ENCODE measurements around the gene FAM81A.
"Not testable (repeated sequence)": the region's sequence is repeated elsewhere in the genome, so short reads cannot be mapped to it uniquely, and the experiment has no call there.

The FAM81A gene

GRCh38 chr15:59492389-59493377 is 54.7 kb downstream of the FAM81A start:
- H3K4me1 Mint-ChIP-seq, result peaks cover 6% of the 10 kb centered on the region
- DNase-seq (ENCODE audit: low spot score in 2 of 2), result peak; percentile 26 to 65
- no peaks in the 10 kb centered on the region for H3K36me3 Mint-ChIP-seq
- H3K4me3 Mint-ChIP-seq, result no peak overlapping the region
- no peaks in the 10 kb centered on the region for H3K9me3 Mint-ChIP-seq
- ATAC-seq, result peak; percentile 72
- no peak overlapping the region for H3K27ac Mint-ChIP-seq

DNA sequence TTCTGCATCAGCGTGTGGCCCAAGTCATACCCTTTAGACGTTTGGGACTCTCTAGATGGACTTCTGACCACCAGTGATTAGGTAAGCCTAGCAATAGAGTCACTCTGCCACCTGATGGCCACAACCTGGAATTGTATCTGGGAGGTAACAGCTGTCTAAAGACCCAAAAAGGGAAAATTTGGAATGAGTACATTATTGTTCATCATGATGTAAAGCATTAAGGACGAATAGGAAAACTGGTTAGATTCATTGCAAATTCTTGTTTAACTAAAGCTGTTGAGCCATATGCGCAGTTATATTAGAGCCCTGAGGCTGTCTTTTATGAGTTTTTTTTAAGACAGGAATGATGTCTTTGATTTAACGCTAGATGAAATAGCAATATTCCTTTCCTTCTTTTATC is 63.6 kb downstream of the FAM81A start:
- H3K4me1 Mint-ChIP-seq, result no peaks in the 10 kb centered on the region
- no peak for ATAC-seq

DNA sequence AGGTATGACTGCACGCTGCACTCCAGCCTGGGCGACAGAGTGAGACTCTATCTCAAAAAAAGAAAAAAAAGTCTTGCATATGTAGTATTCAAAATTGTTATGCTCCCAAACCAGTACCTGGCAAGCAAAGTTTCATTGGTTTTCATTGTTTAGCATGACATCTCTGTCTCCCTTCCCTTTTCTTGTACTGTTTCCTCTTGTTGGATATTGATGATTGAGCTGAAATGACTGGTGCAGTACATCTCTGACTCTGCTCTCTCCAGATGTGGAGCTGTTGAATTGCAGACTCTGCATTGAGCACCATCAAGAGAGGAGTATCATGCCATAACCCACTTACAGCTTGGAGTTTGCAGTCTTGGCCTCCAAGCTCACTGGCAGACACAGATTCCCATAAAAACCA is 77.2 kb downstream of the FAM81A start:
- H3K36me3 Mint-ChIP-seq, result no peaks in the 10 kb centered on the region
- no peaks in the 10 kb centered on the region for H3K9me3 Mint-ChIP-seq
- H3K4me3 Mint-ChIP-seq, result no peak overlapping the region
- ATAC-seq, result no peak
- peak in 1 of 2 donors; percentile 7 for DNase-seq (ENCODE audit: low spot score in 2 of 2)
- H3K27ac Mint-ChIP-seq, result no peak overlapping the region
- H3K4me1 Mint-ChIP-seq, result no peaks in the 10 kb centered on the region

More for the DNA sequence above, 63.6 kb downstream of the FAM81A start:
- DNase-seq (ENCODE audit: low spot score in 2 of 2), result no peak
- Mint-ChIP-seq H3K4me3 (no peak overlapping the region), H3K9me3 (no peaks in the 10 kb centered on the region), H3K27ac (no peak overlapping the region), H3K36me3 (no peaks in the 10 kb centered on the region)

GRCh38 chr15:59516655-59517461 is 78.9 kb downstream of the FAM81A start:
- ATAC-seq (no peak), DNase-seq (ENCODE audit: low spot score in 2 of 2) (no peak)
- no peaks in the 10 kb centered on the region for H3K36me3 Mint-ChIP-seq
- no peak overlapping the region for H3K4me3 Mint-ChIP-seq
- H3K9me3 Mint-ChIP-seq, result no peaks in the 10 kb centered on the region
- H3K4me1 Mint-ChIP-seq, result no peaks in the 10 kb centered on the region
- H3K27ac Mint-ChIP-seq, result no peak overlapping the region

GRCh38 chr15:59519329-59519728 is 81.3 kb downstream of the FAM81A start:
- Mint-ChIP-seq H3K27ac (no peak overlapping the region), H3K4me1 (peaks cover 17% of the 10 kb centered on the region), H3K36me3 (no peaks in the 10 kb centered on the region), H3K4me3 (no peak overlapping the region), H3K9me3 (no peaks in the 10 kb centered on the region)
- ATAC-seq (no peak), DNase-seq (ENCODE audit: low spot score in 2 of 2) (no peak)

DNA sequence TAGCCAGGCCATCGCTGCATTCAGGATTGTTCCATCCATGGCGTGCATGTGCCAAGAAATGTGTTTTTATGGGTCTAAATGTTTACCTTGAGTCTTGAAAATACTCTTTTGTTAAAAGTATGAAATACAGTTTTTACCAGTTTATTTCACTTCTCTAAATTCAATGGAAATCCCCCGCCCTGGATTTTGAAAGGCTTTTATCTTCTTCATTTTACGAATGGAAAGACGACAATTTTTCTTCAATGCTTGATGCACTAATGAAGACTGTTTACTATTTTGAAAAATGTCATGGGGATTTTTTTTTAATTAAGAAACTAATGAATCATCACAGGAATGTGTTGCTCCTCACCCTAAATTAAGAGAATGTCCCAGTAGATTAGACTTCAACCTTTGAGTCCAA is 83.5 kb downstream of the FAM81A start:
- no peak for ATAC-seq
- DNase-seq (ENCODE audit: low spot score in 2 of 2), result no peak
- peaks cover 22% of the 10 kb centered on the region for H3K4me1 Mint-ChIP-seq
- H3K9me3 Mint-ChIP-seq, result no peaks in the 10 kb centered on the region
- H3K4me3 Mint-ChIP-seq, result no peak overlapping the region
- no peaks in the 10 kb centered on the region for H3K36me3 Mint-ChIP-seq
- H3K27ac Mint-ChIP-seq, result no peak overlapping the region

- Mint-ChIP-seq H3K4me3 (no peak overlapping the region), H3K27ac (no peak overlapping the region), H3K36me3 (no peaks in the 10 kb centered on the region), H3K4me1 (peaks cover 22% of the 10 kb centered on the region), H3K9me3 (no peaks in the 10 kb centered on the region)
- no peak for ATAC-seq
- no peak for DNase-seq (ENCODE audit: low spot score in 2 of 2)
Measured at GRCh38 chr15:59522988-59523461, 85.0 kb downstream of the FAM81A start.

DNA sequence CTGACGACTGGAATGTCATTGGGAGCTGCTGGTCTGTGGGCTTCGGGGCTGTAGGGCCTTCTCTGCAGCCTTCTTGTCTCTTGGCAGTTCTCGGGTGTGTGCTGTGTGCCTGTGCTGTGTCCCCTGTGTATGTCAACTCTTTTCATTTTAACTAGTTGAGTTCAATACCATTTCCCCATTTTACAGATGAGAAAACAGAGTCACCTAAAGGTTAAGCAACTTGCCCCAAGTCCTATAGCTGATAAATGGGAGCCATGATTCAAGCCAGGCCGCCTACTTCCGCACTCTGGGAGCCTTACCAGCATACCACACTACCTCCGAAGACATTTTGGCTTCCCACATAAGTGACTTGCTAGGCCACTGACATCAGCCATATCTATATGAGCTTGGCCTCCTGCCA is 85.7 kb downstream of the FAM81A start:
- no peak for ATAC-seq
- no peaks in the 10 kb centered on the region for H3K9me3 Mint-ChIP-seq
- no peaks in the 10 kb centered on the region for H3K36me3 Mint-ChIP-seq
- H3K4me3 Mint-ChIP-seq, result no peak overlapping the region
- no peak overlapping the region for H3K27ac Mint-ChIP-seq
- DNase-seq (ENCODE audit: low spot score in 2 of 2), result no peak
- peaks cover 22% of the 10 kb centered on the region for H3K4me1 Mint-ChIP-seq

DNA sequence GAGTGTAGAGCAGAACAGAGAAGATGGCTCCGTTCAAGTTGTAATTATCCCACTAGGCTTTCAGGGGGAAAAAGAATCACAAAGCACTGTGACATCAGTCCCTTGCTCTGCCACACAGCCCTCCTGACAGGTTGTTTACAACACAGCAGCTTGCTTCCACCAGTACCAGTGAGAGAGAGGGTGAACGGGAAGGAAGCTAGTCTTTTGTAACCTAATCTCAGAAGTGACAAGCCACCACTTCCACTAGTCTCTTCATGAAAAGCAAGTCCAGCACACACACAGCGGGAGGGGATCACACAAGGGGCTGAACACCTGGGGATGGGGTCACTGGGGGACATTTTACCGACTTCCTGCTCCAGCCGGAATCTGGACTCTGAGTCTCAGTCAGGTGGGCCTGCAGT is 86.3 kb downstream of the FAM81A start:
- Mint-ChIP-seq H3K9me3 (no peaks in the 10 kb centered on the region), H3K4me1 (peaks cover 22% of the 10 kb centered on the region), H3K4me3 (no peak overlapping the region), H3K36me3 (no peaks in the 10 kb centered on the region), H3K27ac (no peak overlapping the region)
- ATAC-seq (no peak), DNase-seq (ENCODE audit: low spot score in 2 of 2) (no peak)

GRCh38 chr15:59526466-59526865 is 88.5 kb downstream of the FAM81A start:
- DNase-seq (ENCODE audit: low spot score in 2 of 2); H3K9me3 Mint-ChIP-seq; ATAC-seq; H3K36me3 Mint-ChIP-seq; H3K27ac Mint-ChIP-seq; H3K4me3 Mint-ChIP-seq: not testable (repeated sequence)
- H3K4me1 Mint-ChIP-seq, result peaks cover 22% of the 10 kb centered on the region

GRCh38 chr15:59528429-59528828 is 90.4 kb downstream of the FAM81A start:
- Mint-ChIP-seq H3K4me1 (peaks cover 14% of the 10 kb centered on the region), H3K36me3 (no peaks in the 10 kb centered on the region), H3K9me3 (no peaks in the 10 kb centered on the region), H3K4me3 (no peak overlapping the region), H3K27ac (no peak overlapping the region)
- DNase-seq (ENCODE audit: low spot score in 2 of 2) (no peak), ATAC-seq (no peak)

DNA sequence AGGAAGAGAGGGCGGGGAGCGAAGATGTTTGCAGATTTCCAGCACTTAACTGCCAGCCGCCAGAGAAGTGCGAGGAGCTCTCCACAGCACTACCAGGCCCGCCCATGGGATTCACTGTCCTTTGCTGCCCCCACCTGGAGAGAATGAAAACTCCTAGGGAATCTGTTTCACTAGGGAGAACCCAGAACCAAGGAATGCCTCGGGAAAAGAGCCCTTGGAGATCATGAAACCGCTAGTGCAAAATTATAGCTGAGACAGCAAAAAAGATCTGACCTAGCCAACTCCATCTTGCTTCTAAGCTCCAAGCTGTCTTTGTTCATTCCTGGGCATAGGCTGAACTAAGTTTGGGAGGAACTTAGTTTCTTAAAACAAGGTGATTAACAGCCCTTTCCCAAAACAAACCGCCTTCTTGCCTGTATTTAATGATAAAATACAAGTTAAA is 91.0 kb downstream of the FAM81A start:
- H3K4me1 Mint-ChIP-seq, result peaks cover 8% of the 10 kb centered on the region
- H3K9me3 Mint-ChIP-seq, result no peaks in the 10 kb centered on the region
- no peak overlapping the region for H3K4me3 Mint-ChIP-seq
- DNase-seq (ENCODE audit: low spot score in 2 of 2) (peak; percentile 55 to 78), ATAC-seq (peak; percentile 82)
- H3K36me3 Mint-ChIP-seq, result no peaks in the 10 kb centered on the region
- no peak overlapping the region for H3K27ac Mint-ChIP-seq

GRCh38 chr15:59531066-59531675 is 93.2 kb downstream of the FAM81A start:
- H3K36me3 Mint-ChIP-seq, result no peaks in the 10 kb centered on the region
- DNase-seq (ENCODE audit: low spot score in 2 of 2) (no peak), ATAC-seq (no peak)
- H3K4me3 Mint-ChIP-seq, result no peak overlapping the region
- H3K9me3 Mint-ChIP-seq, result no peaks in the 10 kb centered on the region
- no peak overlapping the region for H3K27ac Mint-ChIP-seq
- no peaks in the 10 kb centered on the region for H3K4me1 Mint-ChIP-seq

- no peak overlapping the region for H3K27ac Mint-ChIP-seq
- H3K4me1 Mint-ChIP-seq, result no peaks in the 10 kb centered on the region
- DNase-seq (ENCODE audit: low spot score in 2 of 2) (no peak), ATAC-seq (no peak)
- no peak overlapping the region for H3K4me3 Mint-ChIP-seq
- no peaks in the 10 kb centered on the region for H3K36me3 Mint-ChIP-seq
- no peaks in the 10 kb centered on the region for H3K9me3 Mint-ChIP-seq
Measured at GRCh38 chr15:59532770-59533379, 94.9 kb downstream of the FAM81A start.

DNA sequence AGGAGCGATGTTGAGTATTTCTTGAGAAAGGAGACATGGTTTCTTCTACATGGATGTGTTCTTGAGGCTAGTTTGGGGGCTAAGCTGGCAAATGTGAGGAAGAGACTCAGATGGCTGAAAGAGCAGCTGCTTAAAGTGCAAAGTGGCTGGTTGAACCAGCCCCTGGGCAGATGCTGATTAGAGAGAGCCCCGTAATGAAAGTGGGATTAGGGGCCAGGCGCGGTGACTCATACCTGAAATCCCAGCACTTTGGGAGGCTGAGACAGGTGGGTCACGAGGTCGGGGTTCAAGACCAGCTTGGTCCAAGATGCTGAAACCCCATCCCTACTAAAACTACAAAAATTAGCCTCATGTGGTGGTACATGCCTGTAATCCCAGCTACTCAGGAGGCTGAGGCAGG is 98.6 kb downstream of the FAM81A start:
- no peak for DNase-seq (ENCODE audit: low spot score in 2 of 2)
- H3K27ac Mint-ChIP-seq, result no peak overlapping the region
- H3K9me3 Mint-ChIP-seq, result no peaks in the 10 kb centered on the region
- no peak overlapping the region for H3K4me3 Mint-ChIP-seq
- ATAC-seq, result no peak
- H3K4me1 Mint-ChIP-seq, result no peaks in the 10 kb centered on the region
- no peaks in the 10 kb centered on the region for H3K36me3 Mint-ChIP-seq

Data from stimulated activated effector memory CD8-positive, alpha-beta T cell treated with anti-CD3 and anti-CD28 coated beads, Interleukin-12 subunit alpha, Interleukin-12 subunit beta, amount 100 ng/mL, for 72 hours (primary cell).